GM12874 (cell line): ENCODE data around the gene CACNA1A.

Source experiments
- TF ChIP-seq, protein P1 (sequence below): IDR thresholded peaks from 2 replicates; pipeline ENCODE4 v1.5.1; 2011; ENCODE audit warnings: low read depth, mild to moderate bottlenecking, control low read depth, low read length, moderate library complexity; ENCODE audit not compliant: insufficient read depth

The CACNA1A gene

GRCh38 chr19:13420780-13421179 lies 85.5 kb downstream of the CACNA1A start:
- TF ChIP-seq, protein P1, sequence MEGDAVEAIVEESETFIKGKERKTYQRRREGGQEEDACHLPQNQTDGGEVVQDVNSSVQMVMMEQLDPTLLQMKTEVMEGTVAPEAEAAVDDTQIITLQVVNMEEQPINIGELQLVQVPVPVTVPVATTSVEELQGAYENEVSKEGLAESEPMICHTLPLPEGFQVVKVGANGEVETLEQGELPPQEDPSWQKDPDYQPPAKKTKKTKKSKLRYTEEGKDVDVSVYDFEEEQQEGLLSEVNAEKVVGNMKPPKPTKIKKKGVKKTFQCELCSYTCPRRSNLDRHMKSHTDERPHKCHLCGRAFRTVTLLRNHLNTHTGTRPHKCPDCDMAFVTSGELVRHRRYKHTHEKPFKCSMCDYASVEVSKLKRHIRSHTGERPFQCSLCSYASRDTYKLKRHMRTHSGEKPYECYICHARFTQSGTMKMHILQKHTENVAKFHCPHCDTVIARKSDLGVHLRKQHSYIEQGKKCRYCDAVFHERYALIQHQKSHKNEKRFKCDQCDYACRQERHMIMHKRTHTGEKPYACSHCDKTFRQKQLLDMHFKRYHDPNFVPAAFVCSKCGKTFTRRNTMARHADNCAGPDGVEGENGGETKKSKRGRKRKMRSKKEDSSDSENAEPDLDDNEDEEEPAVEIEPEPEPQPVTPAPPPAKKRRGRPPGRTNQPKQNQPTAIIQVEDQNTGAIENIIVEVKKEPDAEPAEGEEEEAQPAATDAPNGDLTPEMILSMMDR, result no peak

- TF ChIP-seq, protein P1, result no peak
Measured at GRCh38 chr19:13417054-13417453, 89.2 kb downstream of the CACNA1A start.

DNA sequence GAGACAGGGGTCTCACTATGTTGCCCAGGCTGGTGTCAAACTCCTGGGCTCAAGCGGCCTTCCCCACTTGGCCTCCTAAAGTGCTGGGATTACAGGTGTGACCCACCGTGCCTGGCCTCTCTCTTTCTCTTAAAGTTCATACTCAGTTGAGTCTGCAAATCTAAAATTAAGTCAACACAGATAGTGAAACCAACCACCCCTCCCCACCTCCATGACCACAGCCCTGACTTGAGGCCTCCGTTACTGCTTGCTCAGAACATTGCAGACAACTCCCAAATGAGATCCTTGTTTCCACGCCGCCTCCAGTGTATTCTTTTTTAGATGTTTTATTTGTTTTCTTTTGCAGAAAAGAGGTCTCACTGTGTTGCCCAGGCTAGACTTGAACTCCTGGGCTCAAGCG lies 94.4 kb downstream of the CACNA1A start:
- TF ChIP-seq, protein P1, result no peak

- TF ChIP-seq, protein P1, result no peak
Measured at GRCh38 chr19:13410946-13411345, 95.3 kb downstream of the CACNA1A start.

DNA sequence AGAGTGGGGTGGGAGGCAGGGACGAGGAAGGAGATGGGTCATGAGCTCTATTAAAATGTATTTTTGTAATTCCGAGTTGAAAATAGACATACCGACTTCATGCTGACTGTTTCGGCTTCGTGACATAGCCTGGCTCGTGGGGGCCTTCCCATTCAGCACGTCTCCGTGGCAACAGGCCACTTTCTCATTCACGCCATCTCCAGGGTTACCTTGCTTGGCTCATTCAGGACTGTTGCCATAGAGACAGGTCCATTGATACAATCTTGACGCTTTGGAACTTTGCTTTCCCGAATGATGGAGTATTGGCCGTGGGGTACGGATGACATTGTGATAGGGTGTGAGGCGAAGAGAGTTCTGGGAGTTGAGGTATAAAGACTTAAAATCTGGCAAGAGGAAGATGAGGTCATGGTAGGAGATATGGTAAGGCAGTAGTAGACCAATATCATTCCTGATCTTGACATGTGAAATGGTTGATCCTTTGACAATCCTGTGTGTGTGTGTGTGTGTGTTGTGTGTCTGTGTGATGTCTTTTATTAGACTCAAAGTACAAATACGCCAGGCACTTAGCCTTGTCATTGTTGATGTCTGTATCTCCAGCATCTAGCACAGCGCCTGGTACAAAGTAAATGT lies 97.3 kb downstream of the CACNA1A start:
- TF ChIP-seq, protein P1, result no peak

DNA sequence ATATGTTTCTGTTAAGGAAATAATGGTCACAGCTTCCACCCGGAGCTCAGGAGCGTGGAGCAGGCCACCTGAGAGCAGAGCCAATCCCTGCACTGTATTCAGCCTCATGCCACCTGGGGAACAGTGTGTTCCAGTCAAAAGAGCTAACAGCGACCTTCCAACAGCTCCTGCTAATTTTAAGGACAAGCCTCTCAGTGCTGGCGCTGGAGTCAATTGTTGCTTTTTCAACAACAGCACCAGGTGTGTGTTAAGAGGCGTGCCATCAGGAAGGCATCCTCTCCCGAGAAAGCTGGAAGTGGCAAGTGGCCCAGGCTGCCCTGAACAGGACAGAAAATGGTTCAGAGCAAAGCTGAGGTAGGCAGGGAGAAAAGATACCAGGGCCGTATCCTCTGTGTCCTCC lies 102.0 kb downstream of the CACNA1A start:
- TF ChIP-seq, protein P1, result no peak

GRCh38 chr19:13401388-13401787 lies 104.9 kb downstream of the CACNA1A start:
- TF ChIP-seq, protein P1, result no peak
